Naive thymus-derived CD4-positive, alpha-beta T cell (primary cell): ENCODE measurements around the gene GTPBP8. TPM values are rescaled to one million over a fixed set of nuclear protein-coding genes. Genes with fewer than 3 reads are reported as not detected.

Experiments
- ATAC-seq: fragments of 150-1000 bp; cut with Tn5 transposase; 2 replicates; pipeline ENCODE4 v1.10.0; 2021; ENCODE audit warnings: mild to moderate bottlenecking, moderate library complexity
- CTCF ChIA-PET: fragments of 350-600 bp; sonication (Branson Sonifier 250); formaldehyde crosslinking; loops from one replicate; lab custom pipeline; 2021; ENCODE audit warnings: antibody characterized with exemption; lab: Charles Lee
- POLR2A ChIA-PET: fragments of 350-600 bp; sonication (Branson Sonifier 250); formaldehyde crosslinking; loops from one replicate; lab custom pipeline; 2021; ENCODE audit warnings: antibody characterized with exemption, inconsistent platforms; lab: Charles Lee
- DNase-seq, 9 donors: peaks; one replicate each; pipeline versions ENCODE4 v3.0.0 to v3.0.0-alpha.2; 2020 to 2022; ENCODE audit warnings: mixed read lengths in 1 of 9
- H3K27ac ChIP-seq: one replicate; pipeline ENCODE4 v1.7.0; 2013; ENCODE audit warnings: mild to moderate bottlenecking, low read depth, low read length, moderate library complexity
- H3K27me3 ChIP-seq, 2 donors: one replicate each; pipeline ENCODE4 v1.7.0; 2013; ENCODE audit warnings: low read length in 2 of 2, mild to moderate bottlenecking in 2 of 2, moderate library complexity in 2 of 2; ENCODE audit not compliant: control insufficient read depth in 2 of 2, insufficient read depth in 2 of 2
- H3K36me3 ChIP-seq, 3 experiments: 1 replicate in 2 of 3; 2 replicates in 1 of 3; pipeline ENCODE4 v1.7.0; 2013; ENCODE audit warnings: low read length in 3 of 3, mild to moderate bottlenecking in 3 of 3, moderate library complexity in 1 of 3; ENCODE audit not compliant: insufficient read depth in 3 of 3, control insufficient read depth in 2 of 3
- H3K4me1 ChIP-seq, 2 donors: one replicate each; pipeline ENCODE4 v1.7.0; 2013; ENCODE audit warnings: low read length in 2 of 2, mild to moderate bottlenecking in 2 of 2, moderate library complexity in 1 of 2; ENCODE audit not compliant: control insufficient read depth in 2 of 2, insufficient read depth in 2 of 2
- H3K4me3 ChIP-seq: 2 replicates; pipeline ENCODE4 v1.7.0; 2013; ENCODE audit warnings: mild to moderate bottlenecking, low read length
- H3K9me3 ChIP-seq, 3 experiments: 1 replicate in 2 of 3; 2 replicates in 1 of 3; pipeline ENCODE4 v1.7.0; 2013; ENCODE audit warnings: low read length in 3 of 3; ENCODE audit not compliant: control insufficient read depth in 2 of 3
- H3K27ac Mint-ChIP-seq, 9 donors: one replicate each; pipeline ENCODE4 v1.8.0; 2020 to 2022; ENCODE audit warnings: mixed read lengths in 9 of 9, mild to moderate bottlenecking in 8 of 9, moderate library complexity in 5 of 9, inconsistent platforms in 2 of 9
- H3K27me3 Mint-ChIP-seq, 5 donors: one replicate each; pipeline ENCODE4 v1.8.0; 2021 to 2022; ENCODE audit warnings: mixed read lengths in 5 of 5, mild to moderate bottlenecking in 1 of 5
- H3K36me3 Mint-ChIP-seq, 5 donors: one replicate each; pipeline ENCODE4 v1.8.0; 2020 to 2022; ENCODE audit warnings: mixed read lengths in 5 of 5, mild to moderate bottlenecking in 3 of 5, inconsistent platforms in 1 of 5
- H3K4me1 Mint-ChIP-seq, 7 donors: one replicate each; pipeline ENCODE4 v1.8.0; 2020 to 2022; ENCODE audit warnings: mixed read lengths in 7 of 7, mild to moderate bottlenecking in 3 of 7, inconsistent platforms in 1 of 7
- H3K4me3 Mint-ChIP-seq, 10 donors: one replicate each; pipeline ENCODE4 v1.8.0; 2020 to 2022; ENCODE audit warnings: mild to moderate bottlenecking in 10 of 10, mixed read lengths in 10 of 10, moderate library complexity in 6 of 10, inconsistent platforms in 2 of 10
- H3K9me3 Mint-ChIP-seq, 11 donors: one replicate each; pipeline ENCODE4 v1.8.0; 2020 to 2022; ENCODE audit warnings: mixed read lengths in 11 of 11, mild to moderate bottlenecking in 4 of 11, inconsistent platforms in 1 of 11, moderate library complexity in 1 of 11
- intact Hi-C, 2 donors: fragments of 100-400 bp; cut with micrococcal nuclease; formaldehyde crosslinking; loops; one replicate each; pipeline ENCODE4 v1.15.1; 2023
- polyA plus RNA-seq, 2 donors: library from polyadenylated mRNA; unstranded; fragments of 300-500 nt; fragmentation: Illumina TruSeq; gene quantifications; one replicate each; pipeline ENCODE4 v1.2.3, GENCODE V29; 2021
- total RNA-seq, 6 experiments: library from RNA in 5 of 6; stranded (reverse) in 5 of 6; gene quantifications; 1 replicate in 5 of 6; 2 replicates in 1 of 6; pipeline ENCODE4 v1.2.3 and lab custom pipeline; 2021 to 2026

The GTPBP8 gene
- total and polyA plus RNA-seq, 7 experiments from 2014 or later, result 12.6 to 49.1 (median 31.1) TPM

GRCh38 chr3:112973325-112974177, 17.2 kb upstream of the GTPBP8 start:
- peak in 8 of 9 donors; percentile 31 to 64 (median 52) for DNase-seq
- Mint-ChIP-seq H3K36me3 (peaks cover 0 to 5% (median 0%) of the 10 kb centered on the region in 5 donors), H3K4me1 (peaks cover 56 to 88% (median 74%) of the 10 kb centered on the region in 7 donors), H3K27ac (peak overlapping the region; percentile 86 to 97 (median 95)), H3K9me3 (no peaks in the 10 kb centered on the region), H3K27me3 (no peaks in the 10 kb centered on the region), H3K4me3 (peak overlapping the region; percentile 83 to 98 (median 94))
- Histone ChIP-seq H3K9me3 (no peaks in the 10 kb centered on the region), H3K27ac (peak overlapping the region; percentile 80), H3K36me3 (no peaks in the 10 kb centered on the region), H3K4me1 (peaks cover 28 to 43% of the 10 kb centered on the region in 2 donors), H3K27me3 (no peaks in the 10 kb centered on the region), H3K4me3 (peak overlapping the region; percentile 72)
- intact Hi-C loops, result loop anchor here (1.0 to 10.0 kb wide), 11 partner anchors 15 to 839 kb away; partner anchors contain the start of genes GTPBP8 (in 2 of the 2), ATG3 (in 1 of the 2), CD200R1L (in 1 of the 2) and GCSAM (in 1 of the 2)
- peak; percentile 87 for ATAC-seq
- ChIA-PET POLR2A (interaction anchor here (0.7 to 2.1 kb wide), 10 partner anchors 11 to 233 kb away, joined by 3 to 14 read pairs (median 6); partner anchors contain the start of gene GTPBP8), CTCF (interaction anchor here (0.6 to 3.3 kb wide), 7 partner anchors 10 to 331 kb away, joined by 3 to 22 read pairs (median 6); partner anchors contain the start of gene GTPBP8)

GRCh38 chr3:112974178-112974517, 16.6 kb upstream of the GTPBP8 start:
- no peaks in the 10 kb centered on the region for H3K9me3 ChIP-seq
- intact Hi-C loops, result loop anchor here (5.0 to 10.0 kb wide), 6 partner anchors 52 to 839 kb away; partner anchors contain the start of genes ATG3 (in 1 of the 2), CD200R1L (in 1 of the 2), GCSAM (in 1 of the 2) and SLC35A5 (in 1 of the 2)
- H3K36me3 ChIP-seq, result no peaks in the 10 kb centered on the region
- H3K4me3 ChIP-seq, result peak overlapping the region; percentile 72
- no peaks in the 10 kb centered on the region for H3K27me3 ChIP-seq
- POLR2A ChIA-PET, result interaction anchor here (0.7 to 2.1 kb wide), 11 partner anchors 9 to 541 kb away, joined by 3 to 14 read pairs (median 5); partner anchors contain the start of genes GTPBP8 and SPICE1
- Mint-ChIP-seq H3K27ac (peak overlapping the region; percentile 86 to 97 (median 95)), H3K36me3 (peaks cover 0 to 5% (median 0%) of the 10 kb centered on the region in 5 donors), H3K27me3 (no peaks in the 10 kb centered on the region), H3K9me3 (no peaks in the 10 kb centered on the region), H3K4me1 (peaks cover 53 to 87% (median 70%) of the 10 kb centered on the region in 7 donors), H3K4me3 (peak overlapping the region; percentile 83 to 98 (median 94))
- ATAC-seq (peak; percentile 20), DNase-seq (no peak)
- peak overlapping the region; percentile 80 for H3K27ac ChIP-seq
- CTCF ChIA-PET, result interaction anchor here (0.6 to 3.3 kb wide), 6 partner anchors 14 to 332 kb away, joined by 3 to 22 read pairs (median 6); partner anchors contain the start of gene GTPBP8
- H3K4me1 ChIP-seq, result peaks cover 28 to 45% of the 10 kb centered on the region in 2 donors

GRCh38 chr3:112974894-112975293, 15.9 kb upstream of the GTPBP8 start, which contains the start of gene CD200R1:
CD200R1 (minus strand) TSS chr3:112975103; CDS start chr3:112974857, 246 bp downstream.
- peaks cover 28 to 39% of the 10 kb centered on the region in 2 donors for H3K4me1 ChIP-seq
- peak in 6 of 9 donors; percentile 22 to 41 (median 34) for DNase-seq
- peak; percentile 65 for ATAC-seq
- peaks cover 0 to 5% (median 0%) of the 10 kb centered on the region in 5 donors for H3K36me3 Mint-ChIP-seq
- intact Hi-C loops, result loop anchor here (1.0 to 10.0 kb wide), 8 partner anchors 30 to 840 kb away; partner anchors contain the start of genes ATG3 (in 1 of the 2), CD200R1L (in 1 of the 2), GCSAM (in 1 of the 2) and SLC35A5 (in 1 of the 2)
- peak within 1 kb of the TSS; percentile 86 to 97 (median 95) for H3K27ac Mint-ChIP-seq
- ChIA-PET POLR2A (interaction anchor here (0.9 to 2.1 kb wide), 12 partner anchors 9 to 540 kb away, joined by 3 to 14 read pairs (median 6); partner anchors contain the start of genes GTPBP8 and SPICE1), CTCF (interaction anchor here (0.7 to 3.3 kb wide), 9 partner anchors 12 to 333 kb away, joined by 3 to 22 read pairs (median 4); partner anchors contain the start of gene GTPBP8)
- no peaks in the 10 kb centered on the region for H3K9me3 ChIP-seq
- peak within 1 kb of the TSS; percentile 83 to 98 (median 94) for H3K4me3 Mint-ChIP-seq
- H3K27me3 ChIP-seq, result no peaks in the 10 kb centered on the region
- H3K36me3 ChIP-seq, result no peaks in the 10 kb centered on the region
- H3K4me3 ChIP-seq, result peak within 1 kb of the TSS; percentile 72
- H3K27me3 Mint-ChIP-seq, result no peaks in the 10 kb centered on the region
- no peaks in the 10 kb centered on the region for H3K9me3 Mint-ChIP-seq
- peaks cover 52 to 83% (median 69%) of the 10 kb centered on the region in 7 donors for H3K4me1 Mint-ChIP-seq
- H3K27ac ChIP-seq, result peak within 1 kb of the TSS; percentile 80

- peaks cover 49 to 72% (median 61%) of the 10 kb centered on the region in 7 donors for H3K4me1 Mint-ChIP-seq
- POLR2A ChIA-PET, result interaction anchor here (1.3 to 1.4 kb wide), 2 partner anchors 44 to 236 kb away, joined by 3 to 4 read pairs; no protein-coding TSS in a partner anchor
Measured at GRCh38 chr3:112976001-112976400, 14.8 kb upstream of the GTPBP8 start.

GRCh38 chr3:112976953-112977352, 13.8 kb upstream of the GTPBP8 start:
- ChIA-PET CTCF (interaction anchor here (0.7 to 3.3 kb wide), 3 partner anchors 50 to 415 kb away, joined by 3 to 22 read pairs (median 5); no protein-coding TSS in a partner anchor), POLR2A (interaction anchor here (0.7 to 1.4 kb wide), 3 partner anchors 9 to 237 kb away, joined by 3 to 4 read pairs (median 4); no protein-coding TSS in a partner anchor)
- Mint-ChIP-seq H3K9me3 (no peaks in the 10 kb centered on the region), H3K4me1 (peaks cover 40 to 64% (median 53%) of the 10 kb centered on the region in 7 donors), H3K27me3 (peaks cover 0 to 3% (median 0%) of the 10 kb centered on the region in 5 donors), H3K36me3 (no peaks in the 10 kb centered on the region), H3K4me3 (peak overlapping the region in 9 of 10 donors; percentile 49 to 97 (median 69)), H3K27ac (peak overlapping the region; percentile 65 to 97 (median 95))
- Histone ChIP-seq H3K27ac (peak overlapping the region; percentile 80), H3K9me3 (no peaks in the 10 kb centered on the region), H3K36me3 (no peaks in the 10 kb centered on the region), H3K27me3 (no peaks in the 10 kb centered on the region), H3K4me3 (no peak overlapping the region), H3K4me1 (peaks cover 28 to 39% of the 10 kb centered on the region in 2 donors)
- DNase-seq, result no peak
- intact Hi-C loops, result loop anchor here (5.0 to 10.0 kb wide), 5 partner anchors 132 to 842 kb away; partner anchors contain the start of genes CD200R1L (in 1 of the 2) and GCSAM (in 1 of the 2)
- no peak for ATAC-seq

More at GRCh38 chr3:112976001-112976400, 14.8 kb upstream of the GTPBP8 start:
- ATAC-seq (no peak), DNase-seq (no peak)
- H3K27ac ChIP-seq, result peak overlapping the region; percentile 80
- H3K4me3 ChIP-seq, result peak overlapping the region; percentile 72
- intact Hi-C loops, result loop anchor here (5.0 to 10.0 kb wide), 5 partner anchors 131 to 841 kb away; partner anchors contain the start of genes CD200R1L (in 1 of the 2) and GCSAM (in 1 of the 2)
- Mint-ChIP-seq H3K27me3 (peaks cover 0 to 3% (median 0%) of the 10 kb centered on the region in 5 donors), H3K36me3 (peaks cover 0 to 3% (median 0%) of the 10 kb centered on the region in 5 donors), H3K27ac (peak overlapping the region; percentile 68 to 97 (median 95)), H3K9me3 (no peaks in the 10 kb centered on the region), H3K4me3 (peak overlapping the region; percentile 74 to 98 (median 92))
- H3K4me1 ChIP-seq, result peaks cover 28 to 39% of the 10 kb centered on the region in 2 donors
- no peaks in the 10 kb centered on the region for H3K36me3 ChIP-seq
- H3K27me3 ChIP-seq, result no peaks in the 10 kb centered on the region
- CTCF ChIA-PET, result interaction anchor here (2.3 to 3.3 kb wide), 2 partner anchors 241 to 334 kb away, joined by 5 to 22 read pairs; no protein-coding TSS in a partner anchor
- H3K9me3 ChIP-seq, result no peaks in the 10 kb centered on the region
